GM18502 (cell line): ENCODE measurements around the gene RAD51.
"Not testable (repeated sequence)": the region's sequence is repeated elsewhere in the genome, so short reads cannot be mapped to it uniquely, and the experiment has no call there.

ENCODE experiments used
- ATAC-seq: cut with Tn5 transposase; IDR thresholded peaks from one replicate; pipeline ENCODE4 v1.9.1; 2021; ENCODE audit warnings: mild to moderate bottlenecking; ENCODE audit not compliant: unreplicated experiment, poor library complexity

Gene RAD51

DNA sequence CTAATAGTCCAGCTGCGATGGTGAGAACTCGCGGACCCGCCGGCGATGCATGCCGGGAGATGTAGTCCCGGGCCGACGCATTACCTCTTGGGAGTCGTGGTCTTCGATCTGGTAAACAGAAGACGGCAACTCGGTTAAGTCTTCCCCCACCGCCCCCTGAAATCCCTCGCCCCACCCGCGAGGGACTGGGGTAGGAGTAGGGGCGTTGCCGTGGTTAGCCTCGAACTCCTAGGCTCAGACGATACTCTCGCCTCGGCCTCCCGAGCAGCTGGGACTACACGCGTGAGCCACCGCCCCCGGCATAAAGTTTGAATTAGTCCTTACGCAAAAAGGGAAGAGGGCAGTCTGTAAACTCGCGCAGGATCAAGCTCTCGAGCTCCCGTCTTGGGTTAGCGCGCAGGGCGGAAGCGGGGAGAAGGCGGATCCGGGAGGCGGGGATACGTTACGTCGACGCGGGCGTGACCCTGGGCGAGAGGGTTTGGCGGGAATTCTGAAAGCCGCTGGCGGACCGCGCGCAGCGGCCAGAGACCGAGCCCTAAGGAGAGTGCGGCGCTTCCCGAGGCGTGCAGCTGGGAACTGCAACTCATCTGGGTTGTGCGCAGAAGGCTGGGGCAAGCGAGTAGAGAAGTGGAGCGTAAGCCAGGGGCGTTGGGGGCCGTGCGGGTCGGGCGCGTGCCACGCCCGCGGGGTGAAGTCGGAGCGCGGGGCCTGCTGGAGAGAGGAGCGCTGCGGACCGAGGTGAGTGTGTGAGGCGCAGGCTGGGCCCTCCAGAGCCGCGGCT lies at the start of gene RAD51:
Gene RAD51 (plus strand): TSS at position 487 of the 781 bp plus-strand sequence. CDS start 3,585 bp downstream, outside the sequence.
- peak; percentile 86 for ATAC-seq

DNA sequence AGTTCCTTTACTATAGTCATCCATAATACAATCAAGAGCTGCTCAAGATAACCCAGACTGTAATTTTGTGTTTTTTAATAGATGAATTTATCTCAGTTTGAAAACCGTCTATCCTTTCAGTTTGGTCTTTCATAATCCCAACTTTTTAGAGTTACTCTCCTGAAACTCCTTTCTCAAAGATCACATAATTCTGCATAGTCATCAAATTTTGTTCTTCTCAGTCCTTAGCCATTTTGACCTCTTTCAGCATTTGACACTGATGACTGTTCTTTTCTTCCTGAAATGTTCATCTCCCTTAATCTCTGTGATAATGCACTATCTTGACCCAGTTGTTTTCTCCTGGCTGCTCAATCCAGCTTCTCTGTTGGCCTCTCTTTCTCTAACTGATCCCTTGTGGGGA lies 47.5 kb upstream of the RAD51 start:
- ATAC-seq = no peak

DNA sequence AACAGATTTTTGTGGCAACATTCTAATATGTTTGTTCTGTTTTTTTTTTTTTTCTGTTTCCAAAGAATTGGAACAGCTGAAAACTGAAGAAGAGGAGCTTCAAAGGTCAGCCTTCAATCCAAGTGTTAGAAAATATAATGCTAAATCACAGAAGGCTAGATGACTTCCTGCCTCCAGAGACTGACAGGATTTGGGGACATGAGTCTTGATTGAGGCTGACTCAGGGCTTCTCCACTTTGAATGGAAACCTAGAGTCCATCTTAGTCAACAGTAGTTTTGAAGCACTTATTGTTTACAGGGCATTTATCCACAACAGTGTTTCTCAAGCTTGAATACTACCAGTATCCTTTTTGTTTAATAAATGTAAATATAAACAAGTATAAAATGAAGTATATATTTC lies 44.5 kb upstream of the RAD51 start:
- ATAC-seq = no peak

DNA sequence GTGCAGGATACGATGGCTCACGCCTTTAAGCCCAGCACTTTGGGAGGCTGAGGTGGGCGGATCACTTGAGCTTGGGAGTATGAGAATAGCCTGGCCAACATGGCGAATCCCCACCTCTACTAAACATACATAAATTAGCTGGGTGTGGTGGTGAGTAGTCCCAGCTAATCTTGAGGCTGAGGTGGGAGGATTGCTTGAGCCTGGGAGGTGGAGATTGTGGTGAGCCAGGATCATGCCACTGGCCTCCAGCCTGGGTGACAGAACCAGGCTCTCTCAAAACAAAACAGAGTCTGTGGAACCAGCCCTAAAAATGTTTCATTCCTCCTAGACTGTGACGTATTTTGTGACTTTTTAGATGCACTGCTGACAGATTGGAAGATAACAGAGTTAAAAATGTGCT lies 34.3 kb upstream of the RAD51 start:
- no peak for ATAC-seq

DNA sequence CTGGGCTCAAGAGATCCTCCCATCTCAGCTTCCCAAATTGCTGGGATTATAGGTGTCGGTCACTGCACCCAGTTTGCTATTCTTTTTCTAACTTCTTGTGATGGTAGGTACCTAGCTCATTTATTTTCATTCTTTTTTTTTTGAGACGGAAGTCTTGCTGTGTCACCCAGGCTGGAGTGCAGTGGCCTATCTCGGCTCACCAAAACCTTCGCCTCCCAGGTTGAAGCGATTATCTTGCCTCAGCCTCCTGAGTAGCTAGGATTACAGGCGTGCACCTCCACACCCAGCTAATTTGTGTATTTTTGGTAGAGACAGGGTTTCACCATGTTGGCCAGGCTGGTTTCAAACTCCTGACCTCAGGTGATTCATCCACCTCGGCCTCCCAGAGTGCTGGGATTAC lies 30.1 kb upstream of the RAD51 start:
- no peak for ATAC-seq

DNA sequence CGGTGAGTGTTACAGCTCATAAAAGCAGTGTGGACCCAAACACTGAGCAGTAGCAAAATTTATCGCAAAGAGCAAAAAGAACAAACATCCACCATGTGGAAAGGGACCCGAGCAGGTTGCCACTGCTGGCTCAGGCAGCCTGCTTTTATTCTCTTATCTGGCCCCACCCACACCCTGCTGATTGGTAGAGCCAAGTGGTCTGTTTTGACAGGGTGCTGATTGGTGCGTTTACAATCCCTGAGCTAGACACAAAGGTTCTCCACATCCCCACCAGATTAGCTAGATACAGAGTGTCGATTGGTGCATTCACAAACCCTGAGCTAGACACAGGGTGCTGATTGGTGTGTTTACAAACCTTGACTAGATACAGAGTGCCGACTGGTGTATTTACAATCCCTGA lies 18.7 kb upstream of the RAD51 start:
- not testable (repeated sequence) for ATAC-seq

DNA sequence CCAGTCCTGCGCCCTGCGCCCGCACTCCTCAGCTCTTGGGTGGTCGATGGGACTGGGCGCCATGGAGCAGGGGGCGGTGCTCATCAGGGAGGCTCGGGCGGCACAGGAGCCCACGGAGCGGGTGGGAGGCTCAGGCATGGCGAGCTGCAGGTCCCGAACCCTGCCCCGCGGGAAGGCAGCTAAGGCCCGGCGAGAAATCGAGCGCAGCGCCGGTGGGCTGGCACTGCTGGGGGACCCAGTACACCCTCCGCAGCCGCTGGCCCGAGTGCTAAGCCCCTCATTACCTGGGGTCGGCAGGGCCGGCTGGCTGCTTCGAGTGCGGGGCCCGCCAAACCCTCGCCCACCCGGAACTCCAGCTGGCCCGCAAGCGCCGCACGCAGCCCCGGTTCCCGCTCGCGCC lies 18.1 kb upstream of the RAD51 start:
- ATAC-seq = not testable (repeated sequence)

DNA sequence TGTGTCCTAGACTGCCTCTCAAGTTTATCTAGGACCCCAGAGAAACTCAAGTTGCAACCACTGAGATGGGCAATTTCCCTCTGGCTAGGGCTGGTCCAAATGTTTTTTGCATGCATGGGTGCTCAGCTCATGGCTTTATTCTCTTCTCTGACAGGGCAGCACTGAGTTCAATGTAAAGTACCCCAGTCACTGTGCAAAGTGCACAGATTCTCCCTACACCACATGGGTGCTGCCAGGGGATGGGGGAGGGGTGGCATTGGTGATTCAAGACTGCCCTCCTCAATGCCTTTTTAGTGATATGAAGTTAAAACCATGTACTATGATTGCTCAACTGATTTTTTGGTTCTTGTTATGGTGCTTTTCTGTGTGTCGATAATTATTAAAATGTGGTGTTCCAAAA lies 14.8 kb upstream of the RAD51 start:
- ATAC-seq = no peak

DNA sequence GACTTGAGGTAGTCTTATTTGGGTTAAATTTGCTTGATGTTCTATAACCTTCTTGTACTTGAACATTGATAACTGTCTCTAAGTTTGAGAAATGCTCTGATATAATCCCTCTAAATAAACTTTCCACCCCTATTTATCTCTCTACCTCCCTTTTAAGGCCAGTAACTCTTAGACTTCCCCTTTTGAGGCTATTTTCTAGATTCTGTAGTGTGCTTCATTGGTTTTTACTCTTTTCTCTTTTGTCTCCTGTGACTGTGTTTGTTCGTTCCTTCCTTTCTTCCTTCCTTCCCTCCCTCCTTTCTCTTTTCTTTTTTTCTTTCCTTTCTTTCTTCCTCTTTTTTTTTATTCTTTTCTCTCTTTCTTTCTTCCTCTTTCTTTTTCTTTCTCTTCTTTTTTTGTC lies 14.0 kb upstream of the RAD51 start:
- not testable (repeated sequence) for ATAC-seq

DNA sequence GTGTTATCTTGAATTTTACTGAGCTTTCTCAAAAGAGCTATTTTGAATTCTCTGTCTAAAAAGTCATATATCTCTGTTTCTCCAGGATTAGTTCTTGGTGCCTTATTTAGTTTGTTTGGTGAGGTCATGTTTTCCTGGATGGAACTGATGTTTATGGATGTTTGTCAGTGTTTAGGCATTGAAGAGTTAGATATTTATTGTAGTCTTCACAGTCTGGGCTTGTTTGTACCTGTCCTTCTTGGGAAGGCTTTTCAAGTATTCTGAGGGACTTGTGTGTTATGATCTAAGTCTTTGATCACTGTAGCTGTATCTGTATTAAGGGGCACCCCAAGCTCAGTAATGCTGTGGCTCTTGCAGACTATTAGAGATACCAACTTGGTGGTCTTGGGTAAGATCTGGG lies 10.6 kb upstream of the RAD51 start:
- no peak for ATAC-seq

DNA sequence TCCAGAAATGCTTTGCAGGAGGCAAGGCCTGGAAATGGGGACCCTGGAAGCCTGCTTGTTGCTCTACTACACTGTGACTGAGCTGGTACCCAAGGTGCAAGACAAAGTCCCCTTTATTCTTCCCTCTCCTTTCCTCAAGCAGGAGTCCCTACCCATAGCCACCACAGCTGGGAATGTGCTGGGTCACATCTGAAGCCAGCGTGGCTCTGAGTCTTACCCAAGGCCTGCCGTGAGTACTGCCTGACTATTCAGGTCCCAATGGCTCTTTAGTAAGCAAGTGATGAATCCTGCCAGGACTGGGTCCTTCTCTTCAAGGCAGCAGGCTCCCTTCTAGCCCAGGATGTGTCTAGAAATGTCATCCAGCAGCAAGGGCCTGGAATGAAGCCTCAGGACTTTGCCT lies 9.6 kb upstream of the RAD51 start:
- no peak for ATAC-seq

DNA sequence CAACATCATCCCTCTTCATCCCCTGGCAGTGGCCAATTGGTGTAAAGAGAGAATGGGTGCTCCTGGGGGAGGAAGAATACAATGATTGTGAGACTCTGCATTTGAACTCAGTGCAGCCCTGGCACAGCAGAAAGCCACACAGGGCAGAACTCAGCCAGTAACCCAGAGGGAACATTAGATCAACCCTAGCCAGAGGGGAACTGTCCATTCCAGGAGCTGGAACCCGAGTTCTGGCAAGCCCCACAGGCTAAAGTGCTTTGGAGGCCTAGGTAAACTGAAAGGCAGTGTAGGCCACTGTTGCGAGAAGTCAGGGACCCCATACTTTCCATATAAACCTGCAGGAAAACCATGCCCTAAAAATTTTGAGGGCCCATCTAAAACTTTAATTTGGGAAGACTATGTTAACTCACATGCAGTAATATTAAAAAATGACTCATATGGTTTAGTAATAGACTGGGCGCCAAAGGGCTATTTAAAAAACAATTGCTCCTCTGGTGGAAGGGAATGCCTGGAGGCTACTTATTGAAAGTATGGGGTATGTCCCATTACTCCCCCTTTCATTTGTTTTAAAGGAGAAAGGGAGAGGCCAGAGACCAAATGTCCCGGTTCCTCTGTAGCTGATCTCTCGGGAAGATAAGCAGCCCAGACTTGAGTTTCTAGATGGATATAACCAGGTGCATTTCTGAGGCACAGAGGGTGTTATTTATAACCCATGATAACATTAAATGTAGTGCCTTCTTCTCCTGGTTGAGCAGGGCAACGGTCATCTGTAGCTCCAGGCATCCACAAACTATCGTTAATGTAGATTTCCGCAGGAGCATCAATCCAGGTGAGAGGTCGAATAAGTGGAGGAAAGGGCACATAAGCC lies 5.8 kb upstream of the RAD51 start:
- ATAC-seq = no peak

DNA sequence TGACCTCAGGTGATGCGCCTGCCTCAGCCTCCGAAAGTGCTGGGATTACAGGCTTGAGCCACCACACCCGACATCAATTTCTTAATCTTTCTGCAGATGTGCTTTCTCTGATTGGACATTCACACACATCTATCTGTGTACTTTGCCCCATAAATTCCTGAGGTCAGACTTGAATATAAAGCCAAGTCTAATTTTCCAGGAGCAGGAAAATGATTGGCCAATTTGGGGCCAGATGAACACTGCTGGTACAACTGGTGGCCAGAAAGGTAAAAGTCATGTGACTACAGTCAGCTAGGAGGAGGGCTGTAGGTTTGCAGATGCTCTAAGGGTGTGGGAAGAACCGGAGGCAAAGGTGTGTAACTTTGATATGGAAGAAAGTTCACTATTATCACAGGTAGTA lies 3.2 kb upstream of the RAD51 start:
- ATAC-seq = no peak

DNA sequence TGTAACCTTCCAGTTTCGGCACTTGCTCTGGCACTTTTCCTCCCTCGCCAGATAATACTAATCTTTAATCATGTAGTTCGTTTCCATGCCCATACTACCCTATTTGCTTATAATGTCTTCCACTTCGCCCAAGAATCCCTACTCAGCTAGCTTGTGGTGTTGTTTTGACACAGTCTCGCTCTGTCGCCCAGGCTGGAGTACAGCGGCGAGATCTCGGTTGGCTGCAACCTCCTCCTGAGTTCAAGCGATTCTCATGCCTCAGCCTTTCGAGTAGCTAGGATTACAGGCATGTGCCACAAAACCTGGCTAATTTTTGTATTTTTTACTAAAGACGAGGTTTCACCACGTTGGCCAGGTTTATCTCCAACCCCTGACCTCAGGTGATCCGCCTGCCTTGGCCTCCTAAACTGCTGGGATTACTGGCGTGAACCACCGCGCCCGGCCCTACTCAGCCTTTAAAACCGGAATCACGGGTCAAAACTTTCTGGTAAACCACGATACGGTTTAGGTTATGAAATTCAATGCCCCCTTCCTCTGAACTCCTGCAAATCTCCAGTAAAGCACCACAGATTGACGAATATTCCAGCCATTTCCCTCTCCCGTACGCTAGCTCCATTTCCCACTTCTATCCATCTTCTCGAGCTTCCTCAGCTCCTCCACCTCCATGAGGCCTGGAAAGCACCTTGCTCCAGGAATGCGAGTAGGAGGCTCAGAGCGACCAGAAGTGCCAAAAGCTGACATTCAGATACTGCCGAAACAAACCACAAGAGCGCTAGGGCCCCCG lies 878 bp upstream of the RAD51 start:
- peak; percentile 4 for ATAC-seq

DNA sequence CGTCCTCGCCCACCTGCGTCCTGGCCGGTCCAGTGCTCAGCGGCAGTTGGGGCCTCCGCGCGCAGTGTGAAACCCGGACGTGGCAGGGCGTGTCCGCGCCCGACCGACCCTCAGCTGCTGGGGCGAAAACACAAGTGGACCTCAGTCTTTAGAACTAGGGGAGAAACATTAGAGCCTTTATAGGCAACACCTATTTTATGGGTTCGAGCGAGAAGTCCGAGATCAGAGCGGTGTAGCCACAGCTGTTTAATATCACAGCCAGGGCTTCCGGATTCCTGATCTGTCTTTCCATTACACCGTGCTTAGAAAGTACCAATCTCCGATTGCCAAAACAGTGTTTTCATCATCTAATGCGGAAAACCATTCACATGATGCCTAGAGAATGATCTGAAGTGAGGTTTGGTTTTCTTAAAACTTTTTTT lies 506 bp downstream of the RAD51 start:
- no peak for ATAC-seq

DNA sequence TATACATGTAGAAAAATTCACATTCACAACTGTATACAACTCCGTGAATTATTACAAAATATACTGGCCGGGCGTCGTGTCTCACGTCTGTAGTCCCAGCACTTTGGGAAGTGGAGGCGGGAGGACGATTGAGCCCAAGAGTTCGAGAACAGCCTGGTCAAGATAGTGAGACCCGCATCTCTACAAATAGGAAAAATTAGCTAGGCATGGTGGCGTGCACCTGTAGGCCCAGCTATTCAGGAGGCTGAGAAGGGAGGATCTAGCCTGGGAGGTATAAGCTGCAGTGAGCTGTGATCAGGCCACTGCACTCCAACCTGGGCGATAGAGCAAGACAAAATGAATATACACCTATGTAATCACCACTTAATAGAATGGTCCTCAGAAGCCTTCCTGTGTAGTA lies 1.3 kb downstream of the RAD51 start:
- ATAC-seq = no peak

DNA sequence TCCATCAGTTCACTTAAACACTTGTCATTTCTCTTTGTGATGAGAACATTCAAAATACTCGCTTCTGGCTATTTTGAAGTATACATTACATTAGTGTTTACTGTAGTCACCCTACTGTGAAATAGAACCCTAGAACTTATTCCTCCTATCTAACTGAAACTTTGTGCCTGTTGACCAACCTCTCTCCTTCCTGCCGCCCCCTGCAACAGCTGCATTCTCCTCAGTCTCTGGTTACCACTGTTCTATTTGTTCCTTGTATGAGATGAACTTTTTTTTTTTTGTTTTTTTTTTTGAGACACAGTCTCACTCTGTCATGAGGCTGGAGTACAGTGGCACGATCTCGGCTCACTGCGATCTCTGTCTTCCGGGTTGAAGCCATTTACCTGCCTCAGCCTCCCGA lies 2.9 kb downstream of the RAD51 start:
- ATAC-seq = no peak

DNA sequence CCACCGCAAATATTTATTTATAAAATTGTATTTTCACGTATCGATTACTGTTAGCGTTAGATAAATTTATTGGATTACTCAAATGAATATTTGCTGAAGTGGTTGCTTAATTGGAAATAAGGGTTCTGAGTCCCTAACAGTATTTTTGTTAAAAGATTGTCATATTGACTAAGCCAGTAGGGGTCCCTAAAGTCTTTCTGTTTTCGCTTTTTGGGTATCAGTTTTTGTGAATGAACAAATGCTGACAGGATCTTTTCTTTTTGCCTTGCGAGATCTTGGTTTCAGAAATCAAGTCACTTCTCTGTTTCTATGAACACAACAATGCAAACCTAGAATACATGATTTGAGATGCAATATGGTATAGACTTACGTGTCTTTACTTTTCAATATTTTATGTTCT lies 7.1 kb downstream of the RAD51 start:
- no peak for ATAC-seq

DNA sequence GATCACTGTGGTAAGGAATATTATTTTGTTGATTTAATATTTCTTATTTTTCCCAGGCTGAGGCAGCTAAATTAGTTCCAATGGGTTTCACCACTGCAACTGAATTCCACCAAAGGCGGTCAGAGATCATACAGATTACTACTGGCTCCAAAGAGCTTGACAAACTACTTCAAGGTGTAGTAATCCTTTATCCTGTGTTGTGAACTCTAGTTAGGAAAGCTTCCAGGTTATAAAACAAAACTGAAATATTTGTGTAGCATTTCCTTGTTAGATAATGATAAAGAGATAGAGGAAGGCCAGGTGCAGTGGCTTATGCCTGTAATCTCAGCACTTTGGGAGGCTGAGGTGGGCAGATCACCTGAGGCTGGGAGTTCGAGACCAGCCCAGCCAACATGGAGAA lies 11.1 kb downstream of the RAD51 start:
- ATAC-seq = no peak

DNA sequence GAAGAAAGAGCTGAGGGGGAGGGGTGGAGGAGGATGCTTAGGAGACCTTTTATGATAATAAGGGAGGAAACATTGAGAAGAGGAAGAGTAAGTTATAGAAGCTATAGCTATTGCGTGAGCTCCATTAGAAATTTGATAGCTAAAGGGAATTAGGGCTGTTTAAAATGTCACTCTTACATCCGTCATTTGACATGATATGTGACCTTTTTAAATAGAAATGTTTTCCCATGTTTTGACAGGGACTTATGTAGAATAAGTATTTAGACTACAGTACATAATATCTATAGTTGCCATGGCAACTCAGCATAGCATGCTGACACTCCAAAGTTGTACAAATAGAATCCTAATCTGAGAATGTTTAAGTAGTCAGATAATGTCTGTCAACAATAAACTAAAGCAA lies 19.2 kb downstream of the RAD51 start:
- ATAC-seq = no peak

DNA sequence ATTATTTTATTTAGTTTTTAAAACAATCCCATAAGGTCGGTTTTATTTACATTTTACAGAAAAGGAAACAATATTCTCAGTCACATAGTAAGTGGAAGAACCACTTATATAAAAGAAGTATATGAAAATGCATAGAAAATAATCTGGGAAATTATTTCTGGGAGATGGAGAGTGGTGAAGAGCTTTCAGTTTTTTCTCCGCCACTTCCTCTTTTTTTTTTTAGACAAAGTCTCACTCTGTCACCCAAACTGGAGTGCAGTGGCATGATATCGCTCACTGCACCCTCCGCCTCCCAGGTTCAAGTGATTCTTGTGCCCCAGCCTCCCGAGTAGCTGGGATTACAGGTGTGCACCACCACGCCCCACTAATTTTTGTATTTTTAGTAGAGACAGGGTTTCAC lies 21.2 kb downstream of the RAD51 start:
- ATAC-seq = no peak
